Osteocyte (in vitro differentiated cells): ENCODE results near the gene B3GALNT2. TPM values are rescaled to one million over a fixed set of nuclear protein-coding genes. Genes with fewer than 3 reads are reported as not detected.
"Not testable (repeated sequence)": the region's sequence is repeated elsewhere in the genome, so short reads cannot be mapped to it uniquely, and the experiment has no call there.

Experiments
- DNase-seq: peaks from one replicate; pipeline ENCODE4 v3.0.0; 2021; ENCODE audit warnings: mixed read lengths; ENCODE audit not compliant: unreplicated experiment; ENCODE audit errors: extremely low spot score
- H3K27ac Mint-ChIP-seq: one replicate; pipeline ENCODE4 v1.8.0; 2021; ENCODE audit warnings: mild to moderate bottlenecking, mixed read lengths; ENCODE audit not compliant: unreplicated experiment
- H3K27me3 Mint-ChIP-seq: one replicate; pipeline ENCODE4 v1.8.0; 2021; ENCODE audit warnings: mixed read lengths; ENCODE audit not compliant: unreplicated experiment
- H3K36me3 Mint-ChIP-seq: one replicate; pipeline ENCODE4 v1.8.0; 2021; ENCODE audit warnings: mixed read lengths; ENCODE audit not compliant: unreplicated experiment
- H3K4me1 Mint-ChIP-seq: one replicate; pipeline ENCODE4 v1.8.0; 2021; ENCODE audit warnings: mixed read lengths; ENCODE audit not compliant: unreplicated experiment
- H3K4me3 Mint-ChIP-seq: one replicate; pipeline ENCODE4 v1.8.0; 2021; ENCODE audit warnings: mild to moderate bottlenecking, moderate library complexity, mixed read lengths; ENCODE audit not compliant: unreplicated experiment
- H3K9me3 Mint-ChIP-seq: one replicate; pipeline ENCODE4 v1.8.0; 2021; ENCODE audit warnings: mixed read lengths; ENCODE audit not compliant: unreplicated experiment
- total RNA-seq: library from RNA; stranded (reverse); gene quantifications from 2 replicates; pipeline ENCODE4 v1.2.1, GENCODE V29; 2021
- TF ChIP-seq, protein P1 (sequence below): fragments of 200-600 bp; sonication (generic); IDR thresholded peaks from 2 replicates; pipeline ENCODE4 v1.5.0; 2021; ENCODE audit warnings: antibody characterized with exemption, mild to moderate bottlenecking, moderate library complexity

Gene B3GALNT2
- total RNA-seq, 1 donor from 2014 or later, result 31.3 TPM

DNA sequence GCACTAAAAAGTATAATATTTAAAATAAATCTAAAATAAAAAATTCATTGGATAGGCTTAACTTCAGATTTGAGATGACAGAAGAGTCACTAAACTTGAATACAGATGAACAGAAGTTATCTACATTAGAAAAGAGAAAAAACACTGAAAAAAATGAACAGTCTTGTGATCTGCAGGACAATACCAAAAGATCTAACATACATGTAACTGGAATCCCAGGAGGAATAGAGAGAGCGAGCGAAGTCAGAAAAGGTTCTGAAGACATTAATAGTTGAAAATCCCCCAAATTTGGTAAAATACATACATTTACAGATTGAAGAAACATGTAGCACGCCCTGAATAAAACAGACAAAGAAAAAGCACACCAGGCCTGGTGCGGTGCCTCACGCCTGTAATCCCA, 21.2 kb downstream of the B3GALNT2 start:
- TF ChIP-seq, protein P1, sequence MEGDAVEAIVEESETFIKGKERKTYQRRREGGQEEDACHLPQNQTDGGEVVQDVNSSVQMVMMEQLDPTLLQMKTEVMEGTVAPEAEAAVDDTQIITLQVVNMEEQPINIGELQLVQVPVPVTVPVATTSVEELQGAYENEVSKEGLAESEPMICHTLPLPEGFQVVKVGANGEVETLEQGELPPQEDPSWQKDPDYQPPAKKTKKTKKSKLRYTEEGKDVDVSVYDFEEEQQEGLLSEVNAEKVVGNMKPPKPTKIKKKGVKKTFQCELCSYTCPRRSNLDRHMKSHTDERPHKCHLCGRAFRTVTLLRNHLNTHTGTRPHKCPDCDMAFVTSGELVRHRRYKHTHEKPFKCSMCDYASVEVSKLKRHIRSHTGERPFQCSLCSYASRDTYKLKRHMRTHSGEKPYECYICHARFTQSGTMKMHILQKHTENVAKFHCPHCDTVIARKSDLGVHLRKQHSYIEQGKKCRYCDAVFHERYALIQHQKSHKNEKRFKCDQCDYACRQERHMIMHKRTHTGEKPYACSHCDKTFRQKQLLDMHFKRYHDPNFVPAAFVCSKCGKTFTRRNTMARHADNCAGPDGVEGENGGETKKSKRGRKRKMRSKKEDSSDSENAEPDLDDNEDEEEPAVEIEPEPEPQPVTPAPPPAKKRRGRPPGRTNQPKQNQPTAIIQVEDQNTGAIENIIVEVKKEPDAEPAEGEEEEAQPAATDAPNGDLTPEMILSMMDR, result no peak
- Mint-ChIP-seq H3K4me1 (no peaks in the 10 kb centered on the region), H3K36me3 (peaks cover 47% of the 10 kb centered on the region), H3K9me3 (peaks cover 9% of the 10 kb centered on the region), H3K4me3 (no peak overlapping the region), H3K27me3 (no peaks in the 10 kb centered on the region), H3K27ac (no peak overlapping the region)
- no peak for DNase-seq

DNA sequence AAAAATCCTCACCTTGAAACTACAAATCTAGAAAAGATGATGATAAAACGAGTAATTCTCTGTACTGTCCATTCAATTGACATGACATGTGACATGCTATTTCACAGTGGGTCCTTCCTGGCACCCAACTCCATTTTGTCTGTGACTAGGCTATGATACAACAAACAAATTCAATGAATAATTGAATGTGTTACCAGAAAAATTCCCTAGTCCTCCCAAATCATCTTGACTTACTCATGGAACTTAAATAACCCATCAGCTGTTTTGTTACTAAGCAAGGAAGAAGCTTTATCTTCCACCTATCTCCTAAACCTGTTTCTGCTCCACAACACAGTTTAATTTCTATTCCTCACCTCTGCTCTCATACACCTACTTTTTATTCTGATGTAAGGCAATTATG, 30.4 kb downstream of the B3GALNT2 start:
- no peaks in the 10 kb centered on the region for H3K27me3 Mint-ChIP-seq

DNA sequence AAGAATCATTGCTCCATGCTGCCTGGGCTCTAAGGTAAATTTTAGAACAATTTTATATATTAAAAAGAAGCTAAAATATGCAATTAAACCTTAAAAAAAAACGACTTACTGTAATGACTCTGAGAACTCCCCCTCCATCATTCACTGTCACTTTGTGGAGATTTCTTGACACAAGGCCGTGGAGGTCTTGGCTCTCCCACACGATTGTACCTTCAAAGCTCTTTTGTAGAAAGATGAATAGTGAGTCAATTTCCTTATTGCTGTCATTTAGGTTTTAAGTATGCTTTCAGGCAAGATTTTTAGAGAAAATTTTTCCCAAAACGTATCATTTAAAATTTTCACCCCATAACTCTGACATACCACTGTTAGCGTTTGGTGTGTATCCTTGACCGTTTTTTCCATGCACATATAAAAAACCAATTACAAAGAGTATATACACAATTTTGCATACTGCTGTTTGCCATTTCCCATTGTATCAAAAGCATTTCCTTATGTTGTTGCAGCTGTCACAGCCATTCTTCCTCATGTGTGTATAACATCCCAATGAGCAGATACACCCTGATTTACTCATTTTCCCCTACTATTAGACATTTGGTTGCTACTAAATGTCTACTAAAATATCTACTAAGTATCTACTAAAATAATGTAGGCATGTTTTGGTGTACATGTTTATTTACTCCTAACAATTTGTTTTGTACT, 33.4 kb downstream of the B3GALNT2 start:
- Mint-ChIP-seq H3K9me3 (no peaks in the 10 kb centered on the region), H3K27ac (no peak overlapping the region), H3K4me1 (peaks cover 7% of the 10 kb centered on the region), H3K27me3 (no peaks in the 10 kb centered on the region), H3K4me3 (no peak overlapping the region), H3K36me3 (peaks cover 21% of the 10 kb centered on the region)
- TF ChIP-seq, protein P1, result no peak
- no peak for DNase-seq

More for the DNA sequence above, 30.4 kb downstream of the B3GALNT2 start:
- Mint-ChIP-seq H3K4me1 (peaks cover 7% of the 10 kb centered on the region), H3K27ac (no peak overlapping the region), H3K4me3 (no peak overlapping the region), H3K36me3 (peaks cover 30% of the 10 kb centered on the region), H3K9me3 (no peaks in the 10 kb centered on the region)
- TF ChIP-seq, protein P1, result no peak
- no peak for DNase-seq

DNA sequence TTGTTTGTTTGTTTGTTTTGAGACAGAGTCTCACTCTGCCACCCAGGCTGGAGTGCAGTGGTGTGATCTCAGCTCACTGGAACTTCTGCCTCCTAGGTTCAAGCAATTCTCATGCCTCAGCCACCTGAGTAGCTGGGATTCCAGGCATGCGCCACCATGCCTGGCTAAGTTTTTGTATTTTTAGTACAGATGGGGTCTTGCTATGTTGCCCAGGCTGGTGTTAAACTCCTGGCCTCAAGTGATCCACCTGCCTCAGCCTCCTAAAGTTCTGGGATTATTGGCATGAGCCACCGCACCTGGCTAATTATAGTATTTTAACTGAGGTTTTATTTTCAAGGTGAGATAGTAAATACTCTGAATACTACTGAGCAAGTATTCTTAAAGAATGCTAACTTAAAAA, 34.4 kb downstream of the B3GALNT2 start:
- not testable (repeated sequence) for DNase-seq, H3K27me3 Mint-ChIP-seq, H3K4me3 Mint-ChIP-seq, H3K9me3 Mint-ChIP-seq, H3K4me1 Mint-ChIP-seq, H3K27ac Mint-ChIP-seq
- H3K36me3 Mint-ChIP-seq, result peaks cover 26% of the 10 kb centered on the region

DNA sequence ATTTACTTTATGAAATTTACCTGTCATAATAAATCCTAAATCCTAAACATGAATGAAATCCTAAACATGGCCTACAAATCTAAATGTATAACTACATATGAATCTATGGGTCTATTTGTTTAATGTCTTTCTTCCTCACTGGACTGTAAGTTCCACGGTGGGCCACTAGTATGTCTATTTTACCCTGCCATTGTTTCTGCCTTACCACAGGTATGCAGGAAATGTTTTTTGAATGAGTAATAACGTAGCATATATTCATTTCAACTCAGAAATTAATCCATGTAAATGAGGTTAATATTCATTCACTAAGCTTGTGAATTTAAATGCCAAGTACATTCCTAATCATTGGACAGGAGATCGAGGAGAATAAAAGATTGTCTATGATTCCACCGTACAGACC, 35.3 kb downstream of the B3GALNT2 start:
- no peak overlapping the region for H3K27ac Mint-ChIP-seq
- no peak for DNase-seq
- H3K4me3 Mint-ChIP-seq, result no peak overlapping the region
- no peaks in the 10 kb centered on the region for H3K27me3 Mint-ChIP-seq
- peaks cover 7% of the 10 kb centered on the region for H3K4me1 Mint-ChIP-seq
- H3K9me3 Mint-ChIP-seq, result no peaks in the 10 kb centered on the region
- peaks cover 34% of the 10 kb centered on the region for H3K36me3 Mint-ChIP-seq
- TF ChIP-seq, protein P1, result no peak
